T-helper 17 cell (primary cell): ENCODE data around the gene NPDC1. TPM values are rescaled to one million over a fixed set of nuclear protein-coding genes. Genes with fewer than 3 reads are reported as not detected.

Experiments
- ATAC-seq: fragments of 150-1000 bp; cut with Tn5 transposase; 2 replicates; pipeline ENCODE4 v1.10.0; 2021; ENCODE audit warnings: mild to moderate bottlenecking, moderate library complexity
- DNase-seq, 3 donors: peaks; one replicate each; pipeline versions ENCODE4 v3.0.0 to v3.0.0-alpha.2; 2020 to 2021
- H3K9me3 ChIP-seq: one replicate; pipeline ENCODE4 v1.7.0; 2013; ENCODE audit warnings: low read length, mild to moderate bottlenecking; ENCODE audit not compliant: control insufficient read depth, poor library complexity, severe bottlenecking
- H3K27ac Mint-ChIP-seq: one replicate; pipeline ENCODE4 v1.8.0; 2022; ENCODE audit warnings: mild to moderate bottlenecking, moderate library complexity, mixed read lengths
- H3K27me3 Mint-ChIP-seq: one replicate; pipeline ENCODE4 v1.8.0; 2022; ENCODE audit warnings: mixed read lengths
- H3K36me3 Mint-ChIP-seq: one replicate; pipeline ENCODE4 v1.8.0; 2022; ENCODE audit warnings: low read depth, mixed read lengths
- H3K4me1 Mint-ChIP-seq: one replicate; pipeline ENCODE4 v1.8.0; 2022; ENCODE audit warnings: mild to moderate bottlenecking, mixed read lengths
- H3K4me3 Mint-ChIP-seq: one replicate; pipeline ENCODE4 v1.8.0; 2022; ENCODE audit warnings: mild to moderate bottlenecking, moderate library complexity, mixed read lengths
- total RNA-seq, 4 donors: library from RNA in 2 of 4; stranded (reverse) in 2 of 4; gene quantifications; one replicate each; pipeline ENCODE4 v1.2.3 and lab custom pipeline; 2022 to 2026

Gene NPDC1
- total RNA-seq, 2 donors from 2014 or later = 139 to 202 TPM

GRCh38 chr9:137079401-137079787 is 33.4 kb upstream of the NPDC1 start:
- Mint-ChIP-seq H3K4me3 (no peak overlapping the region), H3K36me3 (no peaks in the 10 kb centered on the region), H3K27ac (no peak overlapping the region), H3K27me3 (no peaks in the 10 kb centered on the region), H3K4me1 (peaks cover 2% of the 10 kb centered on the region)
- ATAC-seq (no peak), DNase-seq (no peak)
- H3K9me3 ChIP-seq = no peaks in the 10 kb centered on the region

DNA sequence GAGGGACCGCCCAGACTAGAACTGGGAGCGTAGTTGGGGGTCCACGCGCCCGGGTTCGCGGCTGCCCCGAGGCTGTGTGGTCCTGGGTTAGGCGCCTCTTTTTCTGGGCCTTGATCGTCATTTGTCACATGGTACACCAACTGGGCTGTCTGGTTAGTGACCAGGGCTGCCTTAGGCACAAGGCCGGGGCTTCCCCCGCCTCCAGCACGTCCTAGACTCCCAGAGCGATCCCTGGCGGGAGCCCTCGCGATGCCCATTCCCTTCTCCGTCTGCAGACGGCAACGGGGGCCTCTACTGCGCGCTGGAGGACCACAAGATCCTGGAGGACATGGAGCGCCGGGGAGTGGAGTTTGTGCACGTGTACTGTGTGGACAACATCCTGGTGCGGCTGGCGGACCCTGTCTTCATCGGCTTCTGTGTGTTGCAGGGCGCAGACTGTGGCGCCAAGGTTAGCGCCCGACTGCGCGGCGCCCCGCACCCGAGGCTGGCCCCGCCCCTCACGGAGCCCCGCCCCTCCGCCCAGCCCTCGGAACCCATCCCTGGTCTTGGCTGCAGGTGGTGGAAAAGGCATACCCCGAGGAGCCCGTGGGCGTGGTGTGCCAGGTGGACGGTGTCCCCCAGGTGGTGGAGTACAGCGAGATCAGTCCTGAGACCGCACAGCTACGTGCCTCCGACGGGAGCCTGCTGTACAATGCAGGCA is 32.9 kb upstream of the NPDC1 start:
- Mint-ChIP-seq H3K4me1 (peaks cover under 1% of the 10 kb centered on the region), H3K27ac (no peak overlapping the region), H3K4me3 (peak overlapping the region; percentile 83), H3K36me3 (no peaks in the 10 kb centered on the region), H3K27me3 (no peaks in the 10 kb centered on the region)
- DNase-seq (no peak), ATAC-seq (no peak)
- H3K9me3 ChIP-seq = no peaks in the 10 kb centered on the region

GRCh38 chr9:137077758-137078693 is 32.0 kb upstream of the NPDC1 start:
- ATAC-seq (peak; percentile 49), DNase-seq (no peak)
- Mint-ChIP-seq H3K27me3 (no peaks in the 10 kb centered on the region), H3K27ac (no peak overlapping the region), H3K4me3 (peak overlapping the region; percentile 83), H3K4me1 (no peaks in the 10 kb centered on the region), H3K36me3 (no peaks in the 10 kb centered on the region)
- no peaks in the 10 kb centered on the region for H3K9me3 ChIP-seq

DNA sequence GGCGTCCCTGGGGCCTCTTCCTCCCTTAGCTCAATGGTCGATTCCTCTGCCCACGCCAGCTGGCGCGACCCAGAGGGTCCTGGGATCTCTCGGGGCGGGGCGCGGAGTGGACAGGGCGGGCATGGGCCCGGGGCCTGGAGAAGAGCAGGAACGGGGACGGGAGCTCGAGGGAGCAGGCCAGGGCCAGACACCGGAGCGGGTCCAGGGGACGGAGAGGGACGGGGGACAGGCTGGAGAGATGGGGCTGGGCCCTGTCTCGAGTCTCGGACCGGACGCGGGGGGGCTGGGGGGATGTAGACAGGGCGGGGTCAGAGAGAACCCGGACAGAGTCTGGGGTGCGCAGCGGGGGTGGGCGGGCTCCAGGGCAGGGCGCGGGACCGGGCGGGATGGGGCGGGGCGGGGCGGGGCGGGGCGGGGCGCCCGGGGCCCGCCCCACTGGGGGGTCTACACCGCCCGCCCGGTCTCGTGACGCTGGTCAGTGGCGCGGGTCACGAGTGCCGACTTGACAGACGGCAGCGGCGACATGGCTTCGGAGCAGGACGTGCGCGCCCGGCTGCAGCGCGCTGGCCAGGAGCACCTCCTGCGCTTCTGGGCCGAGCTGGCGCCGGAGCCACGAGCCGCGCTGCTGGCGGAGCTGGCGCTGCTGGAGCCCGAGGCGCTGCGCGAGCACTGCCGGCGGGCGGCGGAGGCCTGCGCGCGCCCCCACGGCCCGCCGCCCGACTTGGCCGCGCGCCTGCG is 31.2 kb upstream of the NPDC1 start, which contains the start of gene UAP1L1:
Gene UAP1L1 (plus strand): TSS at position 508 of the 738 bp plus-strand sequence. CDS start 16 bp downstream, at position 524.
- ATAC-seq (peak; percentile 80), DNase-seq (peak; percentile 32 to 56 (median 47))
- Mint-ChIP-seq H3K27ac (no peak within 1 kb of the TSS), H3K4me3 (peak within 1 kb of the TSS; percentile 83), H3K4me1 (no peaks in the 10 kb centered on the region), H3K36me3 (no peaks in the 10 kb centered on the region), H3K27me3 (no peaks in the 10 kb centered on the region)
- H3K9me3 ChIP-seq = no peaks in the 10 kb centered on the region

DNA sequence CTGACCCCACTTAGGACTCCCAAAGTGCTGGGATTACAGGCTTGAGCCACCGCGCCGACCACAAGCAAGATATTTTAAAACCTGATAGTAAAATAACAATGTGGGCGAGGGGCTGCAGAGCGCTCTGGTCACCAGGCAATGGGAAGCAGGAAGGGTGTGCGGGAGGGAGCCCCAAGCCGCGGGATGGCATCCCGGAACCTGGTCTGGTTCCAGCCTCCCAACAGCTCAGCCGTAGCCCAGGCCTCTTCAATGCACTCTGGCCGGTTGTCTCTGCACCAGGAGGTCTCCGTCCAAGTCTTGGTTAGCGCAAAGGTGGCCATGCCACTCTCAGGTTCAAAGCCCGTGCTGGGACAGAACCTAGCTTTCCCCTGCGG is 30.6 kb upstream of the NPDC1 start:
- Mint-ChIP-seq H3K4me1 (no peaks in the 10 kb centered on the region), H3K4me3 (peak overlapping the region; percentile 69), H3K27ac (no peak overlapping the region), H3K27me3 (no peaks in the 10 kb centered on the region), H3K36me3 (no peaks in the 10 kb centered on the region)
- H3K9me3 ChIP-seq = no peaks in the 10 kb centered on the region
- no peak for DNase-seq
- ATAC-seq = no peak

DNA sequence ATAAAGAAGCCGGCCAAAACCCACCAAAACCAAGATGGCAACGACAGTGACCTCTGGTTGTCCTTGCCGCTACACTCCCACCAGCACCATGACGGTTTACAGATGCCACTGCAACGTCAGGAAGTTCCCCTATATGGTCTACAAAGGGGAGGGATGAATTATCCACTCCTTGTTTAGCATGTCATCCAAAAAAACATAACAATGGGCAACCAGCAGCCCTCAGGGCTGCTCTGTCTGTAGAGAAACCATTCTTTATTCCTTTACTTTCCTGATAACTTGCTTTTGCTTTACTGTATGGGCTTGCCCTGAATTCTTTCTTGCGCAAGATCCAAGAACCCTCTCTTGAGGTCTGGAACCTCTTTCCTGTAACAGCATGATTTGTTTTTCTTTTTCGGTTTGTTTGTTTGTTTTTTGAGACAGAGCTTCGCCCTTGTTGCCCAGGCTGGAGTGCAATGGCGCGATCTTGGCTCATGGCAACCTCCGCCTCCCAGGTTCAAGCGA is 29.3 kb upstream of the NPDC1 start:
- Mint-ChIP-seq H3K4me3 (no peak overlapping the region), H3K4me1 (peaks cover 7% of the 10 kb centered on the region), H3K27me3 (no peaks in the 10 kb centered on the region), H3K36me3 (no peaks in the 10 kb centered on the region), H3K27ac (no peak overlapping the region)
- ATAC-seq = no peak
- no peaks in the 10 kb centered on the region for H3K9me3 ChIP-seq
- no peak for DNase-seq

GRCh38 chr9:137074657-137075274 is 28.8 kb upstream of the NPDC1 start:
- Mint-ChIP-seq H3K4me3 (no peak overlapping the region), H3K36me3 (no peaks in the 10 kb centered on the region)
- no peak for DNase-seq

GRCh38 chr9:137073992-137074399 is 28.0 kb upstream of the NPDC1 start:
- H3K36me3 Mint-ChIP-seq = no peaks in the 10 kb centered on the region
- H3K27ac Mint-ChIP-seq = no peak overlapping the region
- ATAC-seq (no peak), DNase-seq (no peak)
- no peaks in the 10 kb centered on the region for H3K9me3 ChIP-seq
- H3K27me3 Mint-ChIP-seq = no peaks in the 10 kb centered on the region
- H3K4me1 Mint-ChIP-seq = peaks cover 7% of the 10 kb centered on the region
- no peak overlapping the region for H3K4me3 Mint-ChIP-seq

More at GRCh38 chr9:137074657-137075274, 28.8 kb upstream of the NPDC1 start:
- Mint-ChIP-seq H3K4me1 (peaks cover 7% of the 10 kb centered on the region), H3K27ac (no peak overlapping the region), H3K27me3 (no peaks in the 10 kb centered on the region)
- H3K9me3 ChIP-seq = no peaks in the 10 kb centered on the region
- ATAC-seq = no peak

DNA sequence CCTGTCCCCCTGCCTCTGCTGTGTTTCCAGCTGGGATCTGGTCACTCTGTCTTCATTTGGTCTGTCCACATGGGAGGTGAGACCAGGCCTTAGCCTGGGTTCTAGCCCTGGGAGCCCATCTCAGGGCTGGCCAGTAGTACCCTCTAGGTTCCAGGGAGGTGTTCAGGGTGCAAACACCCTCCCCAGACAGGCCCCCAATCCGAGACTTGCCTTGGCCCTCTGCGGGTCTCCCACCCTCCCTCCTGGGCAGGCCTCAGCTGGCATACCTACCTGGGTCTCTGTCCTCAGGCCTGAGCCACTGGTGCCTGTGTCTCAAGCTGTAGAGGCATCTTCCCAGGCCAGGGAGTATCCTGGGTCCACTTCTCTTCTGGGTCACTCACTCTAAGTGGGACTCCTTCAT is 25.3 kb upstream of the NPDC1 start:
- H3K27ac Mint-ChIP-seq = peak overlapping the region; percentile 32
- no peaks in the 10 kb centered on the region for H3K36me3 Mint-ChIP-seq
- peak overlapping the region; percentile 84 for H3K4me3 Mint-ChIP-seq
- no peaks in the 10 kb centered on the region for H3K9me3 ChIP-seq
- ATAC-seq = no peak
- DNase-seq = no peak
- peaks cover 5% of the 10 kb centered on the region for H3K27me3 Mint-ChIP-seq
- peaks cover 11% of the 10 kb centered on the region for H3K4me1 Mint-ChIP-seq

DNA sequence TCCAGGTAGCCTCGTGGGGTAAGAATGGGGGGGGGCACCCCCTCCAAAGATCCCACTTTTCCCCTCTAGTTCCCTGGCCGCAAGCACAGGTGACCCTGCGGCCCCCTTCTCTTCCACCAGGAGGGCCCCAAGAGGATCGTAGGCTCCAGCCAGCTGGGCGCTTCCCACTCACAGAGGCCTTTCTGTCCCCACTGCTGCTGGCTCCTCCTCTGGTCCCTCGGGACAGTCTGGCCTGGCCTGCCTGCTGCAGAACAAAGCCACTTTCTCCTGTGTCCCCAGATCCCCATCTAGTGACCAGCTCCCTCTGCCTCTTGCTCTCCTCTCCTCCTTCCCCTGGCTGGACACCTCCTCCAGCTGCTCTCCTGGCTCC is 24.9 kb upstream of the NPDC1 start:
- H3K4me3 Mint-ChIP-seq = peak overlapping the region; percentile 84
- H3K27ac Mint-ChIP-seq = peak overlapping the region; percentile 32
- no peaks in the 10 kb centered on the region for H3K36me3 Mint-ChIP-seq
- ATAC-seq = no peak
- H3K9me3 ChIP-seq = no peaks in the 10 kb centered on the region
- peaks cover 11% of the 10 kb centered on the region for H3K4me1 Mint-ChIP-seq
- H3K27me3 Mint-ChIP-seq = peaks cover 5% of the 10 kb centered on the region
- no peak for DNase-seq

GRCh38 chr9:137070201-137070905 is 24.4 kb upstream of the NPDC1 start, which contains the start of gene SAPCD2:
Gene SAPCD2, minus strand, starts transcription at chr9:137070557. Its CDS starts 97 bp downstream, at chr9:137070460.
- no peaks in the 10 kb centered on the region for H3K36me3 Mint-ChIP-seq
- peak within 1 kb of the TSS; percentile 84 for H3K4me3 Mint-ChIP-seq
- no peaks in the 10 kb centered on the region for H3K9me3 ChIP-seq
- peaks cover 5% of the 10 kb centered on the region for H3K27me3 Mint-ChIP-seq
- H3K27ac Mint-ChIP-seq = peak within 1 kb of the TSS; percentile 32
- ATAC-seq (peak; percentile 91), DNase-seq (peak; percentile 72 to 81 (median 80))
- peaks cover 14% of the 10 kb centered on the region for H3K4me1 Mint-ChIP-seq

- Mint-ChIP-seq H3K36me3 (no peaks in the 10 kb centered on the region), H3K4me1 (peaks cover 14% of the 10 kb centered on the region), H3K27me3 (peaks cover 5% of the 10 kb centered on the region), H3K4me3 (peak overlapping the region; percentile 43), H3K27ac (no peak overlapping the region)
- DNase-seq (no peak), ATAC-seq (no peak)
- H3K9me3 ChIP-seq = no peaks in the 10 kb centered on the region
Observed at GRCh38 chr9:137069508-137070091, 23.6 kb upstream of the NPDC1 start.
